Mesendoderm (in vitro differentiated cells): ENCODE results near the gene VWCE.

ENCODE experiments used
- DNase-seq: peaks from one replicate; pipeline ENCODE4 v3.0.0; 2013
- H2AK5ac ChIP-seq: 2 replicates; pipeline ENCODE4 v1.6.1; 2013; ENCODE audit warnings: low read length, inconsistent platforms
- H2BK120ac ChIP-seq: 2 replicates; pipeline ENCODE4 v1.6.1; 2013; ENCODE audit warnings: low read depth, mild to moderate bottlenecking, low read length, moderate library complexity, mixed read lengths
- H2BK15ac ChIP-seq: replicated peaks from 2 replicates; pipeline ENCODE4 v1.6.1; 2013; ENCODE audit warnings: low read depth, mild to moderate bottlenecking, moderate library complexity
- H2BK5ac ChIP-seq: 2 replicates; pipeline ENCODE4 v1.6.1; 2013; ENCODE audit warnings: low read length, inconsistent platforms
- H3K18ac ChIP-seq: 2 replicates; pipeline ENCODE4 v1.6.1; 2013; ENCODE audit warnings: mild to moderate bottlenecking, low read length, mixed read lengths
- H3K23ac ChIP-seq: one replicate; pipeline ENCODE4 v1.6.1; 2013; ENCODE audit warnings: low read length
- H3K27ac ChIP-seq: 2 replicates; pipeline ENCODE4 v1.5.1; 2013; ENCODE audit warnings: low read depth, mild to moderate bottlenecking, inconsistent platforms, low read length, moderate library complexity
- H3K27me3 ChIP-seq: 2 replicates; pipeline ENCODE4 v1.6.1; 2013; ENCODE audit warnings: low read length, control low read depth, mild to moderate bottlenecking, inconsistent platforms; ENCODE audit not compliant: insufficient read depth, poor library complexity
- H3K36me3 ChIP-seq: 2 replicates; pipeline ENCODE4 v1.6.1; 2013; ENCODE audit warnings: low read length, inconsistent platforms; ENCODE audit not compliant: control insufficient read depth, insufficient read depth
- H3K4ac ChIP-seq: one replicate; pipeline ENCODE4 v1.6.1; 2013; ENCODE audit warnings: low read depth, mild to moderate bottlenecking, low read length, moderate library complexity
- H3K4me1 ChIP-seq: 2 replicates; pipeline ENCODE4 v1.6.1; 2013; ENCODE audit warnings: low read depth, low read length, inconsistent platforms; ENCODE audit not compliant: control insufficient read depth
- H3K4me2 ChIP-seq: 2 replicates; pipeline ENCODE4 v1.6.1; 2013; ENCODE audit warnings: low read length
- H3K4me3 ChIP-seq: 2 replicates; pipeline ENCODE4 v1.5.1; 2013; ENCODE audit warnings: mild to moderate bottlenecking, low read length
- H3K56ac ChIP-seq: one replicate; pipeline ENCODE4 v1.6.1; 2013; ENCODE audit warnings: low read length
- H3K79me1 ChIP-seq: 2 replicates; pipeline ENCODE4 v1.6.1; 2013; ENCODE audit warnings: low read length, inconsistent platforms
- H3K79me2 ChIP-seq: 2 replicates; pipeline ENCODE4 v1.6.1; 2013; ENCODE audit warnings: mild to moderate bottlenecking, low read length; ENCODE audit not compliant: control insufficient read depth, insufficient read depth
- H3K9ac ChIP-seq: 2 replicates; pipeline ENCODE4 v1.6.1; 2013; ENCODE audit warnings: low read length, inconsistent platforms
- H4K5ac ChIP-seq: one replicate; pipeline ENCODE4 v1.6.1; 2013; ENCODE audit warnings: low read length
- H4K8ac ChIP-seq: one replicate; pipeline ENCODE4 v1.6.1; 2013; ENCODE audit warnings: low read depth, mild to moderate bottlenecking, control low read depth, low read length, moderate library complexity
- WGBS: extraction: QIAGEN DNeasy Blood & Tissue Kit; methylation state at CpG from one replicate; pipeline ENCODE4 v1.1.7; 2013; ENCODE audit warnings: low lambda C conversion rate, missing lambda C conversion rate; ENCODE audit not compliant: insufficient coverage; ENCODE audit errors: extremely low coverage; 5-methylcytosine and 5-hydroxymethylcytosine counted together

The VWCE gene

GRCh38 chr11:61310749-61311148 is 15.6 kb upstream of the VWCE start:
- Histone ChIP-seq H3K4ac (no peak overlapping the region), H2BK120ac (no peak overlapping the region), H2AK5ac (no peak overlapping the region), H3K4me2 (no peak overlapping the region), H3K9ac (no peak overlapping the region), H3K79me1 (peaks cover 1% of the 10 kb centered on the region), H3K4me3 (no peak overlapping the region), H3K79me2 (no peaks in the 10 kb centered on the region), H3K18ac (no peak overlapping the region), H3K27me3 (no peaks in the 10 kb centered on the region), H3K36me3 (peaks cover 44% of the 10 kb centered on the region), H4K8ac (no peak overlapping the region), H2BK5ac (no peak overlapping the region), H2BK15ac (no peak overlapping the region), H4K5ac (no peak overlapping the region), H3K23ac (no peak overlapping the region), H3K4me1 (no peaks in the 10 kb centered on the region), H3K27ac (no peak overlapping the region), H3K56ac (no peak overlapping the region)
- WGBS, result no CpG with 5 or more reads among the region's 8 CpGs
- DNase-seq, result no peak

GRCh38 chr11:61309739-61310138 is 14.6 kb upstream of the VWCE start:
- H3K4ac ChIP-seq, result no peak overlapping the region
- H2BK5ac ChIP-seq, result no peak overlapping the region
- no peak overlapping the region for H3K4me3 ChIP-seq
- no peak overlapping the region for H4K5ac ChIP-seq
- H3K4me2 ChIP-seq, result no peak overlapping the region
- no peaks in the 10 kb centered on the region for H3K27me3 ChIP-seq
- H3K9ac ChIP-seq, result no peak overlapping the region
- H3K23ac ChIP-seq, result no peak overlapping the region
- no peak for DNase-seq
- no peak overlapping the region for H2AK5ac ChIP-seq
- H3K79me2 ChIP-seq, result no peaks in the 10 kb centered on the region
- no peak overlapping the region for H4K8ac ChIP-seq
- no peak overlapping the region for H3K27ac ChIP-seq
- no peak overlapping the region for H3K56ac ChIP-seq
- WGBS, result no CpG with 5 or more reads among the region's 7 CpGs
- H3K4me1 ChIP-seq, result no peaks in the 10 kb centered on the region
- peaks cover 43% of the 10 kb centered on the region for H3K36me3 ChIP-seq
- H3K18ac ChIP-seq, result no peak overlapping the region
- peaks cover 1% of the 10 kb centered on the region for H3K79me1 ChIP-seq
- H2BK120ac ChIP-seq, result no peak overlapping the region
- no peak overlapping the region for H2BK15ac ChIP-seq

DNA sequence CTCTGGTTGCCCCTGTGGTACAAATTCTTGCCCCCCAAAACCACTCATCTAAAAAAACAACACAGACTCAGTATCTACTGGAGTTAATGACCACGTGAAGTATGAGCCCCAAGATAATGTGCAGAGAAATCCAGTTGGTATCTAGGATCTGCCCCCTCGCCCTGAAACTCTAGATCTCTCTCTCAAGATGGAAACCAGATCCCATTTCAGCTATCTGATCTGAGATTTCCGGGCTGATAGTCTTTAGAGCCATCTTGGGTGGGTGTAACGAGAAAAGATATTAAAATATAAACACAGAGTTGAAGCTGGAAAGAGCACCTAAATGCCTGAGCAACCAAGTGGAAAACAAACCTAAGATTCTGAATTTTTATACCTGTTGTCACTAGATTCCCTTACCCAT is 14.0 kb upstream of the VWCE start:
- Histone ChIP-seq H3K4me1 (no peaks in the 10 kb centered on the region), H3K56ac (no peak overlapping the region), H3K4ac (no peak overlapping the region), H3K18ac (no peak overlapping the region), H3K9ac (no peak overlapping the region), H2BK15ac (no peak overlapping the region), H3K79me2 (no peaks in the 10 kb centered on the region), H4K8ac (no peak overlapping the region), H3K36me3 (peaks cover 39% of the 10 kb centered on the region), H3K4me3 (no peak overlapping the region), H3K27ac (no peak overlapping the region), H2AK5ac (no peak overlapping the region), H3K79me1 (peaks cover 1% of the 10 kb centered on the region), H3K4me2 (no peak overlapping the region), H3K23ac (no peak overlapping the region), H3K27me3 (no peaks in the 10 kb centered on the region), H2BK5ac (no peak overlapping the region), H4K5ac (no peak overlapping the region), H2BK120ac (no peak overlapping the region)
- no peak for DNase-seq
- no CpG with 5 or more reads among the region's 4 CpGs for WGBS

DNA sequence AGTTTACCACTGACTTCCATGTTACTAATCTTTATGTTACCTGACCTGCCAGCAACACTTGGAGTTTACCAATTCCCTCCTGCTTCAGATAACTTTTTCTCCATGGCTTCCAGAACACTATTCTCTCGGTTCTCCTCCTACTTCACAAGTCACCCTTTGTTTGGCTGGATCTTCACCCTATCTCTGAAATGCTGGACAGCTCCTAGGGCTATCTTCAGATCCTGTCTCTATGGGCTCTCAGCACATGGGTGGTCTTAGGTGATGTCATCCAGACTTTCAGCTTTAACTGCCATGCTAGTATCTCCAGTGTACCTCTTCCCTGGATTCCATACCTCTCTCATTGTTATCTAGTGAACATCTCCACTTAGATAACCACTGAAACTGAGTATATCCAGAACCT is 12.2 kb upstream of the VWCE start:
- no peak overlapping the region for H4K8ac ChIP-seq
- no CpG with 5 or more reads among the region's 1 CpG for WGBS

GRCh38 chr11:61306221-61306620 is 11.1 kb upstream of the VWCE start:
- WGBS, result no CpG with 5 or more reads among the region's 1 CpG
- Histone ChIP-seq H4K8ac (no peak overlapping the region), H3K36me3 (peaks cover 45% of the 10 kb centered on the region), H2BK120ac (no peak overlapping the region), H3K4me2 (no peak overlapping the region), H2AK5ac (no peak overlapping the region), H2BK5ac (no peak overlapping the region), H3K23ac (no peak overlapping the region), H3K18ac (no peak overlapping the region), H3K56ac (no peak overlapping the region), H2BK15ac (no peak overlapping the region), H3K79me1 (peaks cover 1% of the 10 kb centered on the region), H3K27me3 (no peaks in the 10 kb centered on the region), H3K4me3 (no peak overlapping the region), H3K27ac (no peak overlapping the region), H3K4ac (no peak overlapping the region), H3K79me2 (no peaks in the 10 kb centered on the region), H3K4me1 (no peaks in the 10 kb centered on the region), H4K5ac (no peak overlapping the region), H3K9ac (no peak overlapping the region)
- no peak for DNase-seq

More for the DNA sequence above, 12.2 kb upstream of the VWCE start:
- Histone ChIP-seq H3K9ac (no peak overlapping the region), H2BK5ac (no peak overlapping the region), H3K79me2 (no peaks in the 10 kb centered on the region), H3K79me1 (peaks cover 1% of the 10 kb centered on the region), H3K23ac (no peak overlapping the region), H2AK5ac (no peak overlapping the region), H3K36me3 (peaks cover 45% of the 10 kb centered on the region), H3K4me3 (no peak overlapping the region), H3K4ac (no peak overlapping the region), H3K18ac (no peak overlapping the region), H3K4me2 (no peak overlapping the region), H3K27ac (no peak overlapping the region), H3K4me1 (no peaks in the 10 kb centered on the region), H2BK15ac (no peak overlapping the region), H4K5ac (no peak overlapping the region), H3K56ac (no peak overlapping the region), H2BK120ac (no peak overlapping the region), H3K27me3 (no peaks in the 10 kb centered on the region)
- peak; percentile 13 for DNase-seq

DNA sequence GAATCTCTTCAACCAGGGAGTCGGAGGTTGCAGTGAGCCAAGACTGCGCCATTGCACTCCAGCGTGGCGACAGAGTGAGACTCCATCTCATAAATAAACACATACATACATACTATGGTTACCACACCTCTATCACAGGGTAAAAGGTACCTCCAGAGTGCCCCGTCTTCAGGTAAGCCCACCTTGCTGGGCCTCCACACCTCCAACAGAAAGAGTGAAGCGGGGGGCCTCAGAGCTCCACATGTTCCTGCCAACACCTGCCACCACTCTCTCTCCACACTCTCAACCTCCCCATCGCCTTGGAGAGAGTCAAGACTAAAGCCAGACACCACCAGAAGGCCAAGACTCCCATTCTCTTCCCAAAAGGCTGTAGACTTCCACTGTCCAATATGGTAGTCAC is 10.3 kb upstream of the VWCE start:
- Histone ChIP-seq H4K8ac (no peak overlapping the region), H3K36me3 (peaks cover 46% of the 10 kb centered on the region), H3K18ac (no peak overlapping the region), H3K4me3 (no peak overlapping the region), H3K9ac (no peak overlapping the region), H3K4ac (no peak overlapping the region), H2AK5ac (no peak overlapping the region), H3K27me3 (no peaks in the 10 kb centered on the region), H2BK5ac (no peak overlapping the region), H2BK15ac (no peak overlapping the region), H3K4me2 (no peak overlapping the region), H3K56ac (no peak overlapping the region), H3K79me2 (no peaks in the 10 kb centered on the region), H3K27ac (no peak overlapping the region), H2BK120ac (no peak overlapping the region), H4K5ac (no peak overlapping the region), H3K4me1 (no peaks in the 10 kb centered on the region), H3K79me1 (peaks cover 1% of the 10 kb centered on the region), H3K23ac (no peak overlapping the region)
- DNase-seq, result no peak
- WGBS, result no CpG with 5 or more reads among the region's 7 CpGs
